ENCODE results near the gene TUBG1. TPM values are rescaled to one million over a fixed set of nuclear protein-coding genes. Genes with fewer than 3 reads are reported as not detected.

TUBG1 gene
- total and polyA plus RNA-seq, 9 of the 15 experiments (the other 6 are each of a cell fraction or from before 2014, with no cell fraction given): 33.1 to 147 (median 66.0) TPM

DNA sequence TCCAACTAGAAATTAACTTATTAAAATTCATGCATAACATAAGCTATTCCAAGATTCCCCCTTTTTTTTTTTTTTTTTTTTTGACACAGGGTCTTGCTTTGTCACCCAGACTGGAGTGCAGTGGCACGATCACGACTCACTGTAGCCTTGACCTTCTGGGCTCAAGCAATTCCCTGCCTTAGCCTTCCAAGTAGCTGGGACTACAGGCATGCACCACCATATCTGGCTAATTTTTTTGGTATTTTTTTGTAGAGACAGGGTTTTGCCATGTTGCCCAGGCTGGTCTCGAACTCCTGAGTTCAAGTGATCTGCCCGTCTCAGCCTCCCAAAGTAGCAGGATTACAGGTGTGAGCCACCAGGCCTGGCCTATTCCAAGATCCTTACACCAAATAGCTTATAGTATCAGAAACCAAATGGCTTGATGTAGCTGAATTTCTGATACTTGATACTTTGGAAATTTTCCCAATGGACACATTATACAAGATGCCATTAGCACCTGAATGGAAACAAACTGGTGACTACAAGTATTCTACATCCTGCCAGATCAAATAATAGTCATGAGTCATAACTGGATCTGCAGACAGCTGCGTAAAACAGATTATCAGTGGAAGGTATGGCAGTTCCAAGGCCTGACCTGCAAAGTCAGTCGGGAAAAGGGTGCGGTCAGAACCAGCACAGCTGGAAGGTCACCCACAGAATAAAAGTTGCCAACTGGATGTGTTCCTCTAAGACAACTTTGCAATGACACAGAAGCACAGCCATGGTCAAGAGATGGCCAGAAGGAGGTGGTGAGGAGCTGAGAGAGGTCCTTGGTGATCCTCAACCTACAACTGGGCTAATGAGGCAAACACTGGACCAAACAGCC is 14.5 kb downstream of the TUBG1 start:
- FAIRE-seq: peak; percentile 92
- peak; percentile 72 to 91 (median 80) for DNase-seq (ENCODE audit: extremely low read depth in 1 of 4, low spot score in 3 of 4)
- POLR2A ChIA-PET: interaction anchor here (0.6 to 2.7 kb wide), 8 partner anchors 8 to 38 kb away, joined by 3 to 13 read pairs (median 4); partner anchors contain the start of genes RETREG3 and TUBG1
- Histone ChIP-seq H3K79me2 (ENCODE audit: control insufficient read depth, insufficient read depth, low read length) (no peaks in the 10 kb centered on the region), H3K9me3 (replicated peaks; ENCODE audit: control insufficient read depth, insufficient read depth, low read depth, low read length) (no peaks in the 10 kb centered on the region), H4K20me1 (replicated peaks; ENCODE audit: control insufficient read depth, insufficient read depth, low read length) (no peaks in the 10 kb centered on the region), H3K4me1 (replicated peaks in 1 of 2; ENCODE audit: control insufficient read depth in 2 of 2, insufficient read depth in 2 of 2, low read length in 2 of 2) (peaks cover 36 to 53% of the 10 kb centered on the region in 2 experiments; a peak in 4 of 5 replicates), H3K9ac (ENCODE audit: insufficient read depth in 1 of 2, low read depth in 2 of 2, low read length in 2 of 2) (peak overlapping the region; percentile 6 to 47; a peak in 3 of 4 replicates), H3K9me1 (ENCODE audit: control insufficient read depth, insufficient read depth, low read length) (no peaks in the 10 kb centered on the region), H3K4me2 (ENCODE audit: insufficient read depth, low read length) (peak overlapping the region; percentile 66), H3K36me3 (ENCODE audit: control insufficient read depth, insufficient read depth, low read length) (no peaks in the 10 kb centered on the region), H3K27me3 (ENCODE audit: control insufficient read depth in 2 of 2, insufficient read depth in 2 of 2, low read length in 2 of 2) (no peaks in the 10 kb centered on the region), H2AFZ (ENCODE audit: low read depth, low read length) (peak overlapping the region; percentile 63), H3K27ac (ENCODE audit: extremely low read depth, low read depth, low read length) (peak overlapping the region; percentile 79), H3K4me3 (no peak overlapping the region)
- intact Hi-C loops (cut with micrococcal nuclease) (no loop called here), in situ Hi-C loops (cut with MboI) (no loop called here)
- CTCF ChIA-PET (ENCODE audit: low intra/inter-chr PET ratio): interaction anchor here (0.5 to 1.1 kb wide), 2 partner anchors 15 to 254 kb away, joined by 3 read pairs; partner anchors contain the start of gene RETREG3
- no TSS peak for BruUV-seq (replicated peaks)
- peak; percentile 84 for ATAC-seq
- WGBS (ENCODE audit: insufficient coverage, low coverage, missing lambda C conversion rate): 29% methylated on average over 7 of the region's 7 CpGs
- TF ChIP-seq, protein P1, sequence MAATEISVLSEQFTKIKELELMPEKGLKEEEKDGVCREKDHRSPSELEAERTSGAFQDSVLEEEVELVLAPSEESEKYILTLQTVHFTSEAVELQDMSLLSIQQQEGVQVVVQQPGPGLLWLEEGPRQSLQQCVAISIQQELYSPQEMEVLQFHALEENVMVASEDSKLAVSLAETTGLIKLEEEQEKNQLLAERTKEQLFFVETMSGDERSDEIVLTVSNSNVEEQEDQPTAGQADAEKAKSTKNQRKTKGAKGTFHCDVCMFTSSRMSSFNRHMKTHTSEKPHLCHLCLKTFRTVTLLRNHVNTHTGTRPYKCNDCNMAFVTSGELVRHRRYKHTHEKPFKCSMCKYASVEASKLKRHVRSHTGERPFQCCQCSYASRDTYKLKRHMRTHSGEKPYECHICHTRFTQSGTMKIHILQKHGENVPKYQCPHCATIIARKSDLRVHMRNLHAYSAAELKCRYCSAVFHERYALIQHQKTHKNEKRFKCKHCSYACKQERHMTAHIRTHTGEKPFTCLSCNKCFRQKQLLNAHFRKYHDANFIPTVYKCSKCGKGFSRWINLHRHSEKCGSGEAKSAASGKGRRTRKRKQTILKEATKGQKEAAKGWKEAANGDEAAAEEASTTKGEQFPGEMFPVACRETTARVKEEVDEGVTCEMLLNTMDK (IDR thresholded peaks at IDR 0.05; ENCODE audit: borderline replicate concordance, insufficient read depth, low read depth, low read length, poor library complexity, severe bottlenecking): no peak
- TF ChIP-seq RFX7 (CRISPR knock-in tag; IDR thresholded peaks at IDR 0.05) (no peak), KLF16 (IDR thresholded peaks at IDR 0.05) (peak; percentile 71; the same call in 1 of the 2 replicates), TAL1 (IDR thresholded peaks at IDR 0.05) (peak; percentile 89), RFX1 (IDR thresholded peaks at IDR 0.05) (no peak), GMEB1 (CRISPR knock-in tag; IDR thresholded peaks at IDR 0.05) (no peak), CAMTA2 (CRISPR knock-in tag; conservative IDR thresholded peaks at IDR 0.05) (no peak), GTF2B (IDR thresholded peaks at IDR 0.05; ENCODE audit: extremely low read depth, insufficient read length) (no peak), BCL6 (CRISPR knock-in tag; IDR thresholded peaks at IDR 0.05) (no peak)
- TF ChIP-seq, protein P2, sequence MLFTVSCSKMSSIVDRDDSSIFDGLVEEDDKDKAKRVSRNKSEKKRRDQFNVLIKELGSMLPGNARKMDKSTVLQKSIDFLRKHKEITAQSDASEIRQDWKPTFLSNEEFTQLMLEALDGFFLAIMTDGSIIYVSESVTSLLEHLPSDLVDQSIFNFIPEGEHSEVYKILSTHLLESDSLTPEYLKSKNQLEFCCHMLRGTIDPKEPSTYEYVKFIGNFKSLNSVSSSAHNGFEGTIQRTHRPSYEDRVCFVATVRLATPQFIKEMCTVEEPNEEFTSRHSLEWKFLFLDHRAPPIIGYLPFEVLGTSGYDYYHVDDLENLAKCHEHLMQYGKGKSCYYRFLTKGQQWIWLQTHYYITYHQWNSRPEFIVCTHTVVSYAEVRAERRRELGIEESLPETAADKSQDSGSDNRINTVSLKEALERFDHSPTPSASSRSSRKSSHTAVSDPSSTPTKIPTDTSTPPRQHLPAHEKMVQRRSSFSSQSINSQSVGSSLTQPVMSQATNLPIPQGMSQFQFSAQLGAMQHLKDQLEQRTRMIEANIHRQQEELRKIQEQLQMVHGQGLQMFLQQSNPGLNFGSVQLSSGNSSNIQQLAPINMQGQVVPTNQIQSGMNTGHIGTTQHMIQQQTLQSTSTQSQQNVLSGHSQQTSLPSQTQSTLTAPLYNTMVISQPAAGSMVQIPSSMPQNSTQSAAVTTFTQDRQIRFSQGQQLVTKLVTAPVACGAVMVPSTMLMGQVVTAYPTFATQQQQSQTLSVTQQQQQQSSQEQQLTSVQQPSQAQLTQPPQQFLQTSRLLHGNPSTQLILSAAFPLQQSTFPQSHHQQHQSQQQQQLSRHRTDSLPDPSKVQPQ (CRISPR knock-in tag; IDR thresholded peaks at IDR 0.05; ENCODE audit: borderline replicate concordance): no peak
